Measurements from ENCODE around the gene DDX46. TPM values are rescaled to one million over a fixed set of nuclear protein-coding genes. Genes with fewer than 3 reads are reported as not detected.
A peak's percentile ranks its signal among the peaks of the same experiment; 100 is the strongest.

Gene DDX46
- total RNA-seq, 1 experiment from 2014 or later, result 128 TPM

GRCh38 chr5:134873494-134873893 lies 114.9 kb downstream of the DDX46 start:
- peaks cover 10% of the 10 kb centered on the region for H3K4me1 ChIP-seq (ENCODE audit: insufficient read depth, low read length, poor library complexity, severe bottlenecking)
- DNase-seq (ENCODE audit: low spot score), result peak; percentile 14
- H3K9me3 ChIP-seq (ENCODE audit: low read depth, low read length, poor library complexity, severe bottlenecking), result no peaks in the 10 kb centered on the region
- H3K4me3 ChIP-seq (ENCODE audit: low read depth, low read length, poor library complexity, severe bottlenecking), result peak overlapping the region; percentile 71
- intact Hi-C loops (cut with micrococcal nuclease; ENCODE audit: unreplicated experiment), result no loop called here
- BruUV-seq (replicated peaks), result TSS peak; percentile 88
- no peaks in the 10 kb centered on the region for H3K36me3 ChIP-seq (ENCODE audit: insufficient read depth, low read length, poor library complexity, severe bottlenecking)
- no peak for TF ChIP-seq EZH2 (IDR thresholded peaks at IDR 0.05; ENCODE audit: borderline replicate concordance, low read depth, low read length, poor library complexity, severe bottlenecking)
- no peak for TF ChIP-seq CTCF (conservative IDR thresholded peaks at IDR 0.05; ENCODE audit: low read depth, low read length)
- H3K27ac ChIP-seq (ENCODE audit: low read depth, low read length, poor library complexity, severe bottlenecking), result peak overlapping the region; percentile 97
- POLR2A ChIA-PET (ENCODE audit: low non-redundant PET), result no interaction called here
- H3K27me3 ChIP-seq (replicated peaks; ENCODE audit: insufficient read depth, low read depth, low read length, poor library complexity), result no peaks in the 10 kb centered on the region
- CTCF ChIA-PET, result no interaction called here

- ChIA-PET POLR2A (ENCODE audit: low non-redundant PET) (no interaction called here), CTCF (interaction anchor here (1.5 kb wide), 1 partner anchor 30 kb away, joined by 4 read pairs; the partner anchor contains the start of gene PCBD2)
- Histone ChIP-seq H3K4me3 (ENCODE audit: low read depth, low read length, poor library complexity, severe bottlenecking) (peak within 1 kb of the TSS; percentile 71), H3K36me3 (ENCODE audit: insufficient read depth, low read length, poor library complexity, severe bottlenecking) (no peaks in the 10 kb centered on the region), H3K4me1 (ENCODE audit: insufficient read depth, low read length, poor library complexity, severe bottlenecking) (peaks cover 10% of the 10 kb centered on the region), H3K27ac (ENCODE audit: low read depth, low read length, poor library complexity, severe bottlenecking) (peak within 1 kb of the TSS; percentile 97), H3K27me3 (replicated peaks; ENCODE audit: insufficient read depth, low read depth, low read length, poor library complexity) (no peaks in the 10 kb centered on the region), H3K9me3 (ENCODE audit: low read depth, low read length, poor library complexity, severe bottlenecking) (no peaks in the 10 kb centered on the region)
- TSS peak; percentile 47 for BruUV-seq (replicated peaks)
- DNase-seq (ENCODE audit: low spot score), result peak; percentile 90
- TF ChIP-seq EZH2 (IDR thresholded peaks at IDR 0.05; ENCODE audit: borderline replicate concordance, low read depth, low read length, poor library complexity, severe bottlenecking), result no peak
- TF ChIP-seq CTCF (conservative IDR thresholded peaks at IDR 0.05; ENCODE audit: low read depth, low read length), result no peak
- intact Hi-C loops (cut with micrococcal nuclease; ENCODE audit: unreplicated experiment), result loop anchor here (2.0 kb wide), 1 partner anchor 31 kb away; the partner anchor contains the start of gene PCBD2
These were observed 115.6 kb downstream of the DDX46 start, which contains the start of gene TXNDC15 for GRCh38 chr5:134873987-134874830. Gene TXNDC15, plus strand, starts transcription at chr5:134874371. Its CDS starts 57 bp downstream, at chr5:134874428.

GRCh38 chr5:134874831-134875655 lies 116.5 kb downstream of the DDX46 start:
- TF ChIP-seq EZH2 (IDR thresholded peaks at IDR 0.05; ENCODE audit: borderline replicate concordance, low read depth, low read length, poor library complexity, severe bottlenecking), result no peak
- DNase-seq (ENCODE audit: low spot score), result peak; percentile 57
- ChIA-PET POLR2A (ENCODE audit: low non-redundant PET) (no interaction called here), CTCF (interaction anchor here (1.5 kb wide), 1 partner anchor 29 kb away, joined by 4 read pairs; the partner anchor contains the start of gene PCBD2)
- Histone ChIP-seq H3K4me1 (ENCODE audit: insufficient read depth, low read length, poor library complexity, severe bottlenecking) (peaks cover 10% of the 10 kb centered on the region), H3K27ac (ENCODE audit: low read depth, low read length, poor library complexity, severe bottlenecking) (peak overlapping the region; percentile 97), H3K27me3 (replicated peaks; ENCODE audit: insufficient read depth, low read depth, low read length, poor library complexity) (no peaks in the 10 kb centered on the region), H3K36me3 (ENCODE audit: insufficient read depth, low read length, poor library complexity, severe bottlenecking) (no peaks in the 10 kb centered on the region), H3K9me3 (ENCODE audit: low read depth, low read length, poor library complexity, severe bottlenecking) (no peaks in the 10 kb centered on the region), H3K4me3 (ENCODE audit: low read depth, low read length, poor library complexity, severe bottlenecking) (peak overlapping the region; percentile 71)
- intact Hi-C loops (cut with micrococcal nuclease; ENCODE audit: unreplicated experiment), result loop anchor here (2.0 kb wide), 1 partner anchor 30 kb away; the partner anchor contains the start of gene PCBD2
- no TSS peak for BruUV-seq (replicated peaks)

Measured in A673 (cell line).